GM23248 (cell line): ENCODE results near the gene NOS1. TPM values are rescaled to one million over a fixed set of nuclear protein-coding genes. Genes with fewer than 3 reads are reported as not detected.
A peak's percentile ranks its signal among the peaks of the same experiment; 100 is the strongest.

Source experiments
- DNase-seq: peaks from one replicate; pipeline ENCODE4 v3.0.0-alpha.2; 2015
- H2AFZ ChIP-seq: fragments of 200-600 bp; sonication (generic); 2 replicates; pipeline ENCODE4 v1.6.1; 2016; ENCODE audit warnings: antibody characterized with exemption
- H3F3A ChIP-seq: fragments of 200-600 bp; sonication (generic); 2 replicates; pipeline ENCODE4 v1.6.1; 2016; ENCODE audit warnings: mild to moderate bottlenecking, antibody characterized with exemption, mixed run types; ENCODE audit not compliant: insufficient read depth
- H3K27ac ChIP-seq: fragments of 200-600 bp; sonication (generic); 2 replicates; pipeline ENCODE4 v1.5.1; 2016; ENCODE audit warnings: mild to moderate bottlenecking
- H3K27me3 ChIP-seq: fragments of 200-600 bp; sonication (generic); replicated peaks from 2 replicates; pipeline ENCODE4 v1.6.1; 2016; ENCODE audit warnings: mild to moderate bottlenecking; ENCODE audit not compliant: insufficient read depth
- H3K36me3 ChIP-seq: fragments of 200-600 bp; sonication (generic); 2 replicates; pipeline ENCODE4 v1.6.1; 2016; ENCODE audit warnings: low read depth, mild to moderate bottlenecking
- H3K4me1 ChIP-seq: fragments of 200-600 bp; sonication (generic); 2 replicates; pipeline ENCODE4 v1.6.1; 2016; ENCODE audit warnings: mild to moderate bottlenecking; ENCODE audit not compliant: insufficient read depth
- H3K4me2 ChIP-seq: fragments of 200-600 bp; sonication (generic); one replicate; pipeline ENCODE4 v1.6.1; 2016; ENCODE audit warnings: mild to moderate bottlenecking; ENCODE audit not compliant: unreplicated experiment
- H3K4me3 ChIP-seq: fragments of 200-600 bp; sonication (generic); 2 replicates; pipeline ENCODE4 v1.5.1; 2016; ENCODE audit warnings: mild to moderate bottlenecking
- H3K79me2 ChIP-seq: fragments of 200-600 bp; sonication (generic); 2 replicates; pipeline ENCODE4 v1.6.1; 2016; ENCODE audit warnings: mild to moderate bottlenecking; ENCODE audit not compliant: insufficient read depth
- H3K9ac ChIP-seq: fragments of 200-600 bp; sonication (generic); 2 replicates; pipeline ENCODE4 v1.6.1; 2016; ENCODE audit warnings: mild to moderate bottlenecking
- H3K9me2 ChIP-seq: fragments of 200-600 bp; sonication (generic); 2 replicates; pipeline ENCODE4 v1.6.1; 2016; ENCODE audit warnings: mixed run types, mild to moderate bottlenecking, moderate library complexity; ENCODE audit not compliant: insufficient read depth
- H3K9me3 ChIP-seq: fragments of 200-600 bp; sonication (generic); one replicate; pipeline ENCODE4 v1.6.1; 2017; ENCODE audit warnings: low read depth
- H4K20me1 ChIP-seq: fragments of 200-600 bp; sonication (generic); 2 replicates; pipeline ENCODE4 v1.6.0; 2016; ENCODE audit not compliant: insufficient read depth
- EZH2 ChIP-seq: fragments of 200-600 bp; sonication (generic); IDR thresholded peaks from 2 replicates; pipeline ENCODE4 v1.6.1; 2018; ENCODE audit warnings: antibody characterized with exemption, mild to moderate bottlenecking; ENCODE audit not compliant: insufficient read depth, poor library complexity, severe bottlenecking
- EZH2phosphoT487 ChIP-seq: fragments of 200-600 bp; sonication (generic); IDR thresholded peaks from 2 replicates; pipeline ENCODE4 v1.6.1; 2018; ENCODE audit warnings: antibody characterized with exemption, moderate library complexity, mild to moderate bottlenecking, low read depth; ENCODE audit not compliant: insufficient read depth
- WGBS, 2 experiments: methylation state at CpG; one replicate each; pipeline ENCODE4 v1.1.6; 2015 to 2017; ENCODE audit warnings: low lambda C conversion rate in 2 of 2, low coverage in 1 of 2; ENCODE audit errors: missing lambda C conversion rate in 2 of 2; 5-methylcytosine and 5-hydroxymethylcytosine counted together
- in situ Hi-C: fragments of 300-500 bp; cut with MboI; formaldehyde crosslinking; loops from 2 replicates; pipeline ENCODE4 v1.15.0; 2020
- polyA plus RNA-seq: library from polyadenylated mRNA; unstranded; fragments of >200 nt; fragmentation: Nextera tagmentation; extraction: Ambion mirVana; gene quantifications from 2 replicates; pipeline ENCODE4 v1.2.1, GENCODE V29; 2016
- total RNA-seq: library from RNA; depleted of rRNA; stranded (reverse); fragments of >200 nt; shearing (Covaris generic); gene quantifications from 2 replicates; pipeline ENCODE4 v1.2.3, GENCODE V29; 2014

The NOS1 gene
- total and polyA plus RNA-seq, 2 experiments from 2014 or later: not detected

DNA sequence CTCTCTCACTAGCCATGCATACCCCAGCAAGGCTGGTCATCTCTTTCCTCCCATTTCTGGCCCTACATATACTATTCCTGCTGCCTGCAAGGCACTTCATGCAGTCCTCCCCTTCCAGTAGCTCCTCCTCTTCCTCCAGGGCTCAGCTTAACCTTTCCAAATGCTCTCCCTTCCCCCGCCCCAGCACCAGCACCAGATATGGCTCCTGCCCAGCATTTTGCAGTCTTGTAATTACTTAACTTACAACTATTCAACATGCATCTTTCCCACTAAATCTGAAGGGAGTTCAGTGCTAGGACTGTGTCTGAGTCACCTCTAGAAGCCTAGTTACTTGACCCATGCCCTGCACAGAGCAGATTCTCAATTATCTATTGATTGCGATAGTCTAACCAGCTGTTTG, 169.4 kb downstream of the NOS1 start:
- in situ Hi-C loops: no loop called here
- H3K4me1 ChIP-seq: 0 out of 2 replicates have a peak, but pooled peaks cover 8% of the 10 kb centered on the region
- H3K27me3 ChIP-seq: peaks cover 6% of the 10 kb centered on the region; the same call in 1 of the 2 replicates
- no peaks in the 10 kb centered on the region for H3K9me3 ChIP-seq
- H3K36me3 ChIP-seq: no peaks in the 10 kb centered on the region
- DNase-seq: peak; percentile 4
- 67% methylated on average over 2 of the region's 2 CpGs for WGBS, 2 experiments
- H4K20me1 ChIP-seq: no peaks in the 10 kb centered on the region
- no peak overlapping the region for H2AFZ ChIP-seq
- peaks cover 28% of the 10 kb centered on the region for H3K79me2 ChIP-seq
- no peaks in the 10 kb centered on the region for H3F3A ChIP-seq
- H3K4me3 ChIP-seq: no peak overlapping the region
- TF ChIP-seq EZH2phosphoT487: no peak
- no peak for TF ChIP-seq EZH2
- H3K4me2 ChIP-seq: no peak overlapping the region
- H3K27ac ChIP-seq: no peak overlapping the region
- no peak overlapping the region for H3K9ac ChIP-seq
- H3K9me2 ChIP-seq: no peaks in the 10 kb centered on the region

DNA sequence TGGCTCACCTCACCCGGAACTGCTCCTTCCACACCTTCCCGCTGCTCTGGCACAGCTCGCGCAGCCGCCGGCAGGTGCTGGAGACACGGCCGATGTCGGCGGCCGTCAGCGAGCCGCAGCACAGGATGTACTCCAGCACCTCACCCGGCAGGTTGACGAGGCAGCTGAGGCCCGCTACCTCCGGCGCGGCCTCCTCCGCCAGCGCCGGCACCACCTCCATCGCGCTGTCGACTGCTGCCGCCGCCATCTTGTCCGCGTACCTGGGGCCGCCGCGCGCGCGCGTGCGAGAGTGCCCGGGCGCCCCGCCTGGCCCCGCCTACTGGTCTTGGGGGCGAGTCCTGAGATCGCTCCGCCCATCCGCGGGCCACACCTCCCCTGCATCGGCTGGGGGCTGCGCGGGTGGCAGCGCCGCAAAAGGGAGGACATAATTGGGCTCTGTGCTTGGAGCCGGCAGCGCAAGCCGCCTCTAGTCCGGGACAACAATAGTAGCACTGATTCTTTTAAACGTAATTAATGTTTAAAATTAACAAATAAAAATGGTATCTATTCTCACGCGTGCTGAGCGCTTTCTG, 171.1 kb downstream of the NOS1 start, which contains the start of gene FBXO21:
Gene FBXO21, minus strand, starts transcription at position 261 of the 572 bp plus-strand sequence. Its CDS starts 14 bp downstream, at position 247.
- in situ Hi-C loops: no loop called here
- peaks cover 37% of the 10 kb centered on the region for H3K79me2 ChIP-seq
- H3K9me3 ChIP-seq: no peaks in the 10 kb centered on the region
- H2AFZ ChIP-seq: peak within 1 kb of the TSS; percentile 93
- DNase-seq: peak; percentile 96
- H3K9me2 ChIP-seq: no peaks in the 10 kb centered on the region
- TF ChIP-seq EZH2: no peak
- no peak for TF ChIP-seq EZH2phosphoT487
- H3K27me3 ChIP-seq: no peaks in the 10 kb centered on the region
- H3F3A ChIP-seq: no peaks in the 10 kb centered on the region
- 0 out of 2 replicates have a peak, but pooled peaks cover 8% of the 10 kb centered on the region for H3K4me1 ChIP-seq
- peaks cover 10% of the 10 kb centered on the region; the same call in 1 of the 2 replicates for H3K36me3 ChIP-seq
- peak within 1 kb of the TSS; percentile 96 for H3K4me3 ChIP-seq
- peak within 1 kb of the TSS; percentile 99 for H3K4me2 ChIP-seq
- no peaks in the 10 kb centered on the region for H4K20me1 ChIP-seq
- H3K9ac ChIP-seq: peak within 1 kb of the TSS; percentile 80
- peak within 1 kb of the TSS; percentile 60 for H3K27ac ChIP-seq
- 2% methylated on average over 39 to 50 of the region's 59 CpGs for WGBS, 2 experiments

DNA sequence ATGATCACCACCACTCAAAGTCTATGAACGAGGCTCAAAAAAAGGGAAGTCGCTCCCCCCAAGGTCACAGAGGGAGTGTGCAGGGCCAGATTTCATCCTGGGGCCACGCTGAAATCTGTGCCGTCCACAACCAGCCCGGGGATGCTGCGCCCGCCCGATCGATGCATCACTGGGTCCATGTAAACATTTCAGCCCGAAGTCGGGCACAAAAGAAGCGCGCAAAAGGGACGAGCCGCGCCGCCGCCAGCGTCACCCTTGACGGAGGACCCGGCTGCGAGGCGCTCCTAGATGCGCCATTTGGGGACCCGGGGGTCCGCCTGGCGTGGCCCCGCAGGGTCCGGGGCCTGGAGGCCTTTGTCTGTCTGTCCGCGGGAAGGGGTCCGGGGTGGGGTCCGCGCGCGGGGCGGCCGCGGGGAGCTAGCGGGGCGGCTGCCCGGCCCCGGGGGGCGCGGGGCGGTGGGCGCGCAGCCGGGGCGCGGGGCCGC, 171.7 kb downstream of the NOS1 start:
- Histone ChIP-seq H3K9me2 (no peaks in the 10 kb centered on the region), H3K4me2 (peak overlapping the region; percentile 99), H3K4me3 (peak overlapping the region; percentile 96), H4K20me1 (no peaks in the 10 kb centered on the region), H3K4me1 (0 out of 2 replicates have a peak, but pooled peaks cover 8% of the 10 kb centered on the region), H3K27ac (peak overlapping the region; percentile 60), H3K9me3 (no peaks in the 10 kb centered on the region), H3F3A (no peaks in the 10 kb centered on the region), H3K9ac (peak overlapping the region; percentile 80), H3K27me3 (no peaks in the 10 kb centered on the region), H3K36me3 (peaks cover 15% of the 10 kb centered on the region; the same call in 1 of the 2 replicates), H2AFZ (peak overlapping the region; percentile 93), H3K79me2 (peaks cover 37% of the 10 kb centered on the region)
- TF ChIP-seq EZH2phosphoT487: no peak
- no peak for TF ChIP-seq EZH2
- WGBS, 2 experiments: 1 to 2% methylated on average over 24 to 30 of the region's 52 CpGs
- DNase-seq: peak; percentile 81
- in situ Hi-C loops: no loop called here

DNA sequence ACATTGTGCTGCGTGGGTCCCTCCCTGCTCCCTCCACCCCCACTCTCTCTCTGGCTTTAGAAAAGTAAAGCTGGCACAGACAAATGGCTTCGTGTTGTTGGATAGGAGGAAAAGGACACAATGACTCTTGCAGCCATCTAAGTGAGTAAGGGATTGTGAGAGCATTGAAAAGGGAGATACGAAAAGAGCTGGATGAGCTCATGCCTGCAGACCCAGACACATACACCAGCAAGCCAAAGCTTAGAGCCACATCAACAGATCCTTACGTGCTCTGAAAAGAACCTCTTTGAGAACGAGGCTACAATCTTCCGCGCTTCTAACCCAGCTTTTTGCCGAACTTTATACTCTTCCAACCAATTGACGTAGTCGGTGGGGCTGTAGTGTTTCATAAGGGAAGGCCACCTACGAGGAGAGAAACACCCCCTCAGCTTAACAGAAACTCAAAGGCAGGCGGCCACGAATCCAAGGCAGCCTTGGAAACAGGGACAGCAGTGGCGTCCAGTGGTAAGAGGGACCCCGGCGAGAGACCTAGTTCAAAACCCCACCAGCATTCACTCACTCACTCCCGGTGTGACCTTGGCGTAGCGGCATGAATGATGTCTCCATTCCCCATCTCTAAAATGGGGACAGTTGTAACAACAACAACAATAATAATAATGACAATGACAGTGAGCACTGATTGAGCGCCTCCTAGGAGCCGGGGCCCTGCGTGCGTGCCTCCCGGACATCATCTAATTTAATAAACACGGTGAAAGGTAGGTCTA, 172.3 kb downstream of the NOS1 start:
- Histone ChIP-seq H3K4me3 (peak overlapping the region; percentile 96), H3K27ac (peak overlapping the region; percentile 60), H3K9me3 (no peaks in the 10 kb centered on the region), H3K4me2 (peak overlapping the region; percentile 99), H3K27me3 (no peaks in the 10 kb centered on the region), H3F3A (no peaks in the 10 kb centered on the region), H3K79me2 (peaks cover 37% of the 10 kb centered on the region), H3K4me1 (0 out of 2 replicates have a peak, but pooled peaks cover 8% of the 10 kb centered on the region), H2AFZ (peak overlapping the region; percentile 93), H3K36me3 (peaks cover 19% of the 10 kb centered on the region; the same call in 1 of the 2 replicates), H3K9ac (peak overlapping the region; percentile 80), H4K20me1 (no peaks in the 10 kb centered on the region), H3K9me2 (no peaks in the 10 kb centered on the region)
- peak; percentile 83 for DNase-seq
- WGBS, 2 experiments: 2 to 3% methylated on average over 25 of the region's 25 CpGs
- TF ChIP-seq EZH2 (no peak), EZH2phosphoT487 (no peak)
- in situ Hi-C loops: no loop called here
